Activated CD8-positive, alpha-beta T cell treated with anti-CD3 and anti-CD28 coated beads, Interleukin-2, amount 10 ng/mL, durations not matched to agents 7 days and 5 days (primary cell): ENCODE data around the gene PDHA2. TPM values are rescaled to one million over a fixed set of nuclear protein-coding genes. Genes with fewer than 3 reads are reported as not detected.

Experiments used
- ATAC-seq: fragments of 150-1000 bp; cut with Tn5 transposase; one replicate; pipeline ENCODE4 v1.10.0; 2021; ENCODE audit warnings: moderate library complexity
- CTCF ChIA-PET: fragments of 350-600 bp; sonication (Branson Sonifier 250); formaldehyde crosslinking; loops from one replicate; lab custom pipeline; 2021; ENCODE audit warnings: antibody characterized with exemption; lab: Charles Lee
- POLR2A ChIA-PET: fragments of 350-600 bp; sonication (Branson Sonifier 250); formaldehyde crosslinking; loops from one replicate; lab custom pipeline; 2021; ENCODE audit warnings: antibody characterized with exemption; lab: Charles Lee
- DNase-seq: peaks from one replicate; pipeline ENCODE4 v3.0.0-alpha.2; 2020
- H3K27ac Mint-ChIP-seq: one replicate; pipeline ENCODE4 v1.8.0; 2021; ENCODE audit warnings: mild to moderate bottlenecking, mixed read lengths
- H3K27me3 Mint-ChIP-seq: one replicate; pipeline ENCODE4 v1.8.0; 2021; ENCODE audit warnings: low read depth, mixed read lengths
- H3K36me3 Mint-ChIP-seq: one replicate; pipeline ENCODE4 v1.8.0; 2021; ENCODE audit warnings: low read depth, mixed read lengths
- H3K4me1 Mint-ChIP-seq: one replicate; pipeline ENCODE4 v1.8.0; 2021; ENCODE audit warnings: low read depth, mixed read lengths
- H3K4me3 Mint-ChIP-seq: one replicate; pipeline ENCODE4 v1.8.0; 2021; ENCODE audit warnings: mild to moderate bottlenecking, mixed read lengths
- H3K9me3 Mint-ChIP-seq: one replicate; pipeline ENCODE4 v1.8.0; 2022; ENCODE audit warnings: mixed read lengths; ENCODE audit not compliant: insufficient read depth
- total RNA-seq, 2 experiments: library from RNA; stranded (reverse); gene quantifications; one replicate each; pipeline ENCODE4 v1.2.3, GENCODE V29; 2021

PDHA2 gene
- not detected for total RNA-seq

DNA sequence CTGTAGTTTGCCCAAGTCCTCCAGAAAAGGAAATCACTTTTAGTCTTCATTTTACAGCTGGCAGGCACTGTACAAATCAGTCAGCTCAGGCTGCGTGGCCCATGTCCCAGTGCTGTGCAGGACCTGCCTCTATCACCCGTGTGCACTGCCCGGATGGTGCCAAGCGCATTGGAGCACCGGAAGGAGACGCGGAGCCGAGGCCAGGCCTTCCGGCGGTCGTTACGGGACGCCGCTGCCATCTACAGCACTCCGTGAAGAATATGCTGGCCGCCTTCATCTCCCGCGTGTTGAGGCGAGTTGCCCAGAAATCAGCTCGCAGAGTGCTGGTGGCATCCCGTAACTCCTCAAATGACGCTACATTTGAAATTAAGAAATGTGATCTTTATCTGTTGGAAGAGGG lies at the start of gene PDHA2:
Gene PDHA2, plus strand, starts transcription at position 203 of the 400 bp plus-strand sequence. Its CDS starts 58 bp downstream, at position 261.
- Mint-ChIP-seq H3K27me3 (no peaks in the 10 kb centered on the region), H3K36me3 (no peaks in the 10 kb centered on the region), H3K4me1 (no peaks in the 10 kb centered on the region), H3K4me3 (no peak within 1 kb of the TSS), H3K9me3 (no peaks in the 10 kb centered on the region), H3K27ac (no peak within 1 kb of the TSS)
- POLR2A ChIA-PET: no interaction called here
- CTCF ChIA-PET: no interaction called here
- DNase-seq (no peak), ATAC-seq (no peak)

DNA sequence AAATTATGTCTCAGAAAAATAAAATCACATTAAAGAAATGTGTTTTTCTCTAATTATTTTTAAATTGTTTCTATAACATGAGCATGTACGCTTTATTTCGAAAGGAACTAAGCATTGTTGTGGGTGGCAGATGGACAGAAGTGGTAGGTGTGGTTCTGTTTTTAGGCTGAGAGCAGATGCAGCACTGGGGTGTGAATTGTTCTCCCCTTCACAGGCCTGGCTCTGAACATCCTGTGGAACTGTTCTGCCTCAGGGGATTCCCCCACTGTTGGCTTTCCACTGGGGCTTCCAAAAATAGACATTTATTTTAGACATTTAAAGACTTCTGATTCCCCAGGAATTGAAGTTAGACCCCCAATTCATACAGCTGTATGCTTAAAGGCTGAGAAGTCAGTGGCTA lies 41.9 kb upstream of the PDHA2 start:
- no peaks in the 10 kb centered on the region for H3K4me1 Mint-ChIP-seq
- ChIA-PET CTCF (no interaction called here), POLR2A (no interaction called here)
- no peak overlapping the region for H3K4me3 Mint-ChIP-seq
- H3K27ac Mint-ChIP-seq: no peak overlapping the region
- DNase-seq (no peak), ATAC-seq (no peak)
- no peaks in the 10 kb centered on the region for H3K27me3 Mint-ChIP-seq
- no peaks in the 10 kb centered on the region for H3K36me3 Mint-ChIP-seq
- no peaks in the 10 kb centered on the region for H3K9me3 Mint-ChIP-seq

DNA sequence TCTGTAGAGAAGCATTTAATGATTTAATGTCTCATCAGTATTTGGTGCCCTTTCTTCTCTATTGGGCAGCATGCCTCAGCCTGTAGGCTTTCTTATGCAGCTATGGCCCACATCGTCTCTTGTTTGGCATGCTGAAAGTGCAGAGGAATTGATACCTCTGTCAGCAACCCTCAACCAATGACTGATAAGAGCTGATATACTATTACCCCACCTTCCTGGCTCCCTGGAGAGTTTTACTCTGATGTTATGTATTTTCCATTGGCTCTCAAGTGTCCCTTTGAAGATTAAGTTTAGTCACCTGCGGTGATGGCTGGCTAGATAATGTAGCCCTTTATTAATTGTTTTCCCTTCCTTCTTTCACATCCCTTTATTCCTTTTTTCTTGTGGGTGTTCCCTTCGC lies 41.2 kb upstream of the PDHA2 start:
- DNase-seq (no peak), ATAC-seq (no peak)
- CTCF ChIA-PET: no interaction called here
- POLR2A ChIA-PET: no interaction called here
- Mint-ChIP-seq H3K27ac (no peak overlapping the region), H3K4me1 (no peaks in the 10 kb centered on the region), H3K27me3 (no peaks in the 10 kb centered on the region), H3K4me3 (no peak overlapping the region), H3K36me3 (no peaks in the 10 kb centered on the region), H3K9me3 (no peaks in the 10 kb centered on the region)

DNA sequence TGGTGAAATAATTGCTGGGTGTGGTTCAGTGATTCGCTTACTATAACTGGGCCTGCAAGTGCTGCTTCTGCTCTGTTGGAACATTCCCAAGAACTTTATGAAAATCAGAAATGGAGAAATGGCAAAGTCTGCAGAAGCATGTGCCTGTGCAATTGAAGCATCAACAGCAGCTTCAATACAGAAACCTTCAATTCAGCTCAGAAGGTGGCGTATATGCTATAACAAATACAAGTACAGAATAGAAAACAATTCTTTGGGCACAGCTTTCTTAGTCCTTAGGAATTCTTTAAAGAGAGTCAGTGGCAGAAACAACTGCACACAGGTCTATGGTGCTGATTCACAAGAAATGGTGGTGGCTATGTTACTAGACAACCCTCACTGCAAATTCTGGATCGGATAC lies 18.0 kb upstream of the PDHA2 start:
- POLR2A ChIA-PET: no interaction called here
- no peak for ATAC-seq
- H3K27me3 Mint-ChIP-seq: no peaks in the 10 kb centered on the region
- CTCF ChIA-PET: no interaction called here
- no peak overlapping the region for H3K27ac Mint-ChIP-seq
- DNase-seq: no peak
- H3K4me1 Mint-ChIP-seq: no peaks in the 10 kb centered on the region
- no peak overlapping the region for H3K4me3 Mint-ChIP-seq
- no peaks in the 10 kb centered on the region for H3K9me3 Mint-ChIP-seq
- no peaks in the 10 kb centered on the region for H3K36me3 Mint-ChIP-seq

DNA sequence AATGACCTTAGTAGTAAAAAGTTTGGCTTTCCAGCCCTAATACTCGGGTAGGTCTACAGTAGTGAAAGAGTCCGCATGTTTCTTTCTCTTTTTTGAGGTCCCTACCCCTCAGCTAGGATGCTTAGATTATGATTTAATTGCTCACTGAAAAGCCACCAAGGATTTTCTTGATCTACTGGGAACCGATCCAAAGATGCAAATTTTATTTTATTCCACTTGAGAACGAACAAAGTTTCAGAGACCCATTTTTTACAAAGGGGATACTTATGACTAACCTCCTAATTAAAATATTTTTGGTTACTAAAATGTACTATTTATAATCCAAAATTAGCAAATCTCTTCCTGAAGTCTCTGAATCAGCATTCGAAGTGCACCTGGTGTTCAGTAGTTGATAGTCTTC lies 14.3 kb upstream of the PDHA2 start:
- ChIA-PET CTCF (no interaction called here), POLR2A (no interaction called here)
- no peaks in the 10 kb centered on the region for H3K36me3 Mint-ChIP-seq
- no peak overlapping the region for H3K4me3 Mint-ChIP-seq
- ATAC-seq (no peak), DNase-seq (no peak)
- no peaks in the 10 kb centered on the region for H3K27me3 Mint-ChIP-seq
- no peaks in the 10 kb centered on the region for H3K4me1 Mint-ChIP-seq
- no peak overlapping the region for H3K27ac Mint-ChIP-seq
- no peaks in the 10 kb centered on the region for H3K9me3 Mint-ChIP-seq

DNA sequence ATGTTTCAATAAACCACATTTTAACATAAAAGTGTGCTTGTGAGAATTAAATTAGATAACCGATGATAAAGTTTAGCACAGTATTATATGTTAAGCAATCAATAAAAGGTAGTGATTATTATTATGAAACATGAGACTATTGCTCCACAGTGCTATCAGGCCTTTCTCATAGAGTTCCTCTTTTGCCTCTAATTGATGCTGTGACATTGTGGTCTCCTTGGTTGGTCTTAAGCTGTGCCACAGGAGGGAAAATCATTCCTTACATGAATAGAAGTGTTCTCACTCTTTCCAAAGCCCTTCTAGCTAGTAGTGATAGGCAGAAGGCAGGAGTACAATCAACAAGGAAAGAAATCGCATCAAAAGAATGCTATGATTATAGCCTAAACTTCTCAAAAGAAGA lies 9.2 kb upstream of the PDHA2 start:
- Mint-ChIP-seq H3K36me3 (no peaks in the 10 kb centered on the region), H3K4me3 (no peak overlapping the region), H3K9me3 (no peaks in the 10 kb centered on the region), H3K27ac (no peak overlapping the region), H3K4me1 (no peaks in the 10 kb centered on the region), H3K27me3 (no peaks in the 10 kb centered on the region)
- POLR2A ChIA-PET: no interaction called here
- ATAC-seq (no peak), DNase-seq (no peak)
- CTCF ChIA-PET: no interaction called here

DNA sequence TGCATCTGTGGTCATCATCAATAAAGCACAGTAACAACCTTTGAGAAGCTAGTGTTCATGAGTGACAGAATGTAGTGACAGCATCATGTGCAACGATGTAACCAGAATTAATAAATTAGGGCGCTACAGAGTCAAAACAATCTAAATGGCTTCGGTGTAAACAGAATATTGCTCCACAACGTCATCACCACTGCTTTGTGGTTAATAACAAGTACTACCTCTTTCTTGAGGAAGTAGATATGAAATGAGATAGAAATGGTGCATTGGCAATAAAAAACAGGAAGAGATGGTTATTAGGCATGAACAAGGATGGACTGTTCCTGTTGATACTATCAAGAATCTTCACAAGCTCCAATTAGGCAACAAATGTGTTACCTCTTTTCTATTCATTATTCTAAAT lies 8.7 kb upstream of the PDHA2 start:
- no peak overlapping the region for H3K27ac Mint-ChIP-seq
- H3K36me3 Mint-ChIP-seq: no peaks in the 10 kb centered on the region
- no peak for ATAC-seq
- H3K27me3 Mint-ChIP-seq: no peaks in the 10 kb centered on the region
- ChIA-PET CTCF (no interaction called here), POLR2A (no interaction called here)
- DNase-seq: no peak
- H3K4me3 Mint-ChIP-seq: no peak overlapping the region
- H3K4me1 Mint-ChIP-seq: no peaks in the 10 kb centered on the region
- no peaks in the 10 kb centered on the region for H3K9me3 Mint-ChIP-seq

DNA sequence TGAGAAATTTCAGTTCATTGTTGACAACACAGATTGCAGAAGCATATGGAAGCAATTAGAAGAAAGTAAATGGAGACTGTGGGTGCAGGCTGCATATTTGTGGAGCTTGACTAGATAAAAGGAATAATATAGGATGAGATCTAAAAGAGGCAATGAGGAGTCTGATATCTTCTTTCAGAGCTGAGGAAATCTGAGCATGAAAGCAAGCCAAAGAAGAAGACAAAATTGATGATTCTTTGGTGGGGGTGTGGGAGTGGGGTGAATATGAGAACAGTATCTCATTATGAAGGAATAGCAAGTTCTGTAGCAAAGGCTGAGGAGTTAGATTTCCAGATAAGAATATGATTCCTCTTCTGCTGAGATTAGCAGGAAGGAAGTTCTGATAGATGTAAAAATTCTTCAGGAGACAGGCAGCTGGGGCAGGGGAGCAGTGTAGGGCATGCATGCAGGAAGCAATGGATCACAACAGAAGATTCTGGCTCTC lies 6.1 kb upstream of the PDHA2 start:
- H3K27me3 Mint-ChIP-seq: no peaks in the 10 kb centered on the region
- no peaks in the 10 kb centered on the region for H3K9me3 Mint-ChIP-seq
- no peaks in the 10 kb centered on the region for H3K36me3 Mint-ChIP-seq
- ChIA-PET CTCF (no interaction called here), POLR2A (no interaction called here)
- DNase-seq: no peak
- no peak for ATAC-seq
- no peak overlapping the region for H3K4me3 Mint-ChIP-seq
- no peaks in the 10 kb centered on the region for H3K4me1 Mint-ChIP-seq
- no peak overlapping the region for H3K27ac Mint-ChIP-seq

DNA sequence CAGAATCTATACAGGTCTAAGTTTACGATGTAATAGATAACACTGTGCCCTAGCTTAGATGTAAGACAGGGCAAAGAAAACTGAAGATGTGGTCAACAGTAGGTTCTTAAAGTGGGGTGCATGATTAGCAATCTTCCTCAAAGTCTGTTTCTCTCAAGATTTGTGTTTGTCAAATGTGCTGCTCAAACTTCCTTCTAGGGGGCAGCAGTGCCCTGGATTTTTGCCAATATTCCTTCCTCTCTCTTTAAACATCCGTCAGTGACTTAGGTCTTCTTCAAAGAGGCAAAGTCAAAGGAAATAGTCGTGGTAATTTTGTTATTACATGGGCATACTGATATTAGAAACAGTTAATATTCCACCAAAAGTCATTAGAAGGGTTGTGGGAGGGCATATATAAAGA lies 4.2 kb upstream of the PDHA2 start:
- DNase-seq: no peak
- H3K4me3 Mint-ChIP-seq: no peak overlapping the region
- H3K27ac Mint-ChIP-seq: no peak overlapping the region
- H3K4me1 Mint-ChIP-seq: no peaks in the 10 kb centered on the region
- ChIA-PET CTCF (no interaction called here), POLR2A (no interaction called here)
- ATAC-seq: no peak
- no peaks in the 10 kb centered on the region for H3K36me3 Mint-ChIP-seq
- H3K9me3 Mint-ChIP-seq: no peaks in the 10 kb centered on the region
- H3K27me3 Mint-ChIP-seq: no peaks in the 10 kb centered on the region

DNA sequence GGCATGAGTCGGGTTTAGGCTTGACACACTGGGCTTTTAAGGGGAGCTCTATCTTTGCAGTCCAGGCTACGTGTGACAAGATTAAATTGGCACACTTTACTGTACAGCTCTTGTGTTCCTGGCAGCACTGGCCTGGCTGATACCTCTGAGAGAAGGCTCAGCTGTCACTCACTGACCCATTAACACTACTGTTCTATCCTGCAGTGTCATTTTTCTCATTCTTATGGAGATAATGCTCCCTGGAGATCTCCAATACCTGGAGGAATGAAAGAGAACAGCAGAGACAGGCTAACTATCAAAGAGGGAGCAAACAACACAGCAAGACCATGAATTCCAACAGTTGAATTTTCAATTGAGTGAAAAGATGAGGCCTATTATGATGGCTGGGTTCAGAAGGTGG lies 1.7 kb upstream of the PDHA2 start:
- H3K36me3 Mint-ChIP-seq: no peaks in the 10 kb centered on the region
- H3K27ac Mint-ChIP-seq: no peak overlapping the region
- ChIA-PET CTCF (no interaction called here), POLR2A (no interaction called here)
- H3K4me3 Mint-ChIP-seq: no peak overlapping the region
- DNase-seq (no peak), ATAC-seq (no peak)
- no peaks in the 10 kb centered on the region for H3K4me1 Mint-ChIP-seq
- no peaks in the 10 kb centered on the region for H3K9me3 Mint-ChIP-seq
- no peaks in the 10 kb centered on the region for H3K27me3 Mint-ChIP-seq

DNA sequence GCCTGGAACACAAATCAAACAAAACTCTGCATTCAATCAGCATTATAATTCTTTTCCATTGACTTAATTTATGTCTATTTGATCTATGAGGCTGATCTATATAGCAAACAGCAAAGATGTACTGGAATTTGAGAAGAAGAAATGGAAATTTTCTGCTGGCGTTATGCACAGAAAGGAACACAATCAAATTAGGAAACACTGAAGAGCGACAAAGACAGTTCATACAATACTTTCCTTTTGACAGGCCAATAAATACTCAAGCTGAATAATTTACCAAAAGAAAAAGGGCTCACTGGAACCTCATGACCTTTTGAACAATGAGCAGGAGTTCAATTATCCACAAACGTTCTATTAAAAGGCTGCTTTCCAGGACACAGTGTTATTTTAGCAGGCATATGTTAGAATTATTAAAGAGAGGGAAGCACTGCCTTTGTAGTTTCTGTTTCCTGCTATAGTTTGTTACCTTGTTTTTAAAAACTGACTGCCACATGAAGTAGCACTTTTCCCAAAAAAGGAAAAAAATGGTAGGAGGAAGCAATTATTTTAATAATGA lies 8.1 kb downstream of the PDHA2 start:
- POLR2A ChIA-PET: no interaction called here

DNA sequence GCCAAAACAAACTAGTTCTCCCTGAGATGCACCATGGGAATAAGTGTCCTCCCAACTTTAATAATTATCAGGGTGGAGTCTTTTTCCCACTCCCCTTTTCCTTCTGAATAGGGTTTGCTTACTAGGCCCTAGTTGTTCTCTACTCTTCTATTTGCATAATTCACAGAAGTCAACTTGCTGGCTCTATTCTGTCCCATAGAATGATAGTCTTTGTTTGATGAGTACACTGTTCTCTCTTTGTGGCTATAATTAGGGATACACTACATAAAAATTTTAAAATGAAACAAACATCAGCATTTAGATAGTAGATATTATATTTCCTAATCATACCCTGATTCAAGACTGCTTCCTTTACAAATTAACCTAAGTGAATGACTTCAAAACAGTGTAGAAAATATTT lies 10.3 kb downstream of the PDHA2 start:
- Mint-ChIP-seq H3K9me3 (no peaks in the 10 kb centered on the region), H3K27ac (no peak overlapping the region), H3K4me3 (no peak overlapping the region), H3K36me3 (no peaks in the 10 kb centered on the region), H3K27me3 (no peaks in the 10 kb centered on the region), H3K4me1 (no peaks in the 10 kb centered on the region)
- ChIA-PET CTCF (no interaction called here), POLR2A (no interaction called here)
- DNase-seq: no peak
- ATAC-seq: no peak

More for the DNA sequence above, 8.1 kb downstream of the PDHA2 start:
- CTCF ChIA-PET: no interaction called here
- Mint-ChIP-seq H3K27me3 (no peaks in the 10 kb centered on the region), H3K27ac (no peak overlapping the region), H3K4me1 (no peaks in the 10 kb centered on the region), H3K36me3 (no peaks in the 10 kb centered on the region), H3K9me3 (no peaks in the 10 kb centered on the region), H3K4me3 (no peak overlapping the region)
- no peak for DNase-seq
- no peak for ATAC-seq

DNA sequence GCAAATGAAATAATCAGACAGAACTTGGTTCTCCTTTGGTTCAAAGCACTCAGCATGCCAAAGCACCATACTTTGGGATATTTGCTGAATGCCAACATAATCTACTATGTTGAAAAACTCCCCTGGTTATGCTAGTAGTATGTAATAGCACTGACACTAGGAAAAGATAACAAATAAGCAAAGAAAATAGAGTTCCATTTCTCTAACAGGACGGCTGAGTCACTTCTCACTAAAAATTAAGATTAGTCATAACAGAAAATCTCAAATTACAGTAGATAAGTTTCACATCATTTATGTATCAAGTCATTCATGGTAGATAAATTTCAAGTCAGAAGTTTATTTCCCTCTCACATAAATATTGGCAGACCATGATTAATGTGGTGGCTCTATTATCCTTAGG lies 17.9 kb downstream of the PDHA2 start:
- POLR2A ChIA-PET: no interaction called here
- ATAC-seq (no peak), DNase-seq (no peak)
- H3K27ac Mint-ChIP-seq: no peak overlapping the region
- H3K36me3 Mint-ChIP-seq: no peaks in the 10 kb centered on the region
- H3K4me1 Mint-ChIP-seq: no peaks in the 10 kb centered on the region
- H3K27me3 Mint-ChIP-seq: no peaks in the 10 kb centered on the region
- H3K4me3 Mint-ChIP-seq: no peak overlapping the region
- CTCF ChIA-PET: no interaction called here
- H3K9me3 Mint-ChIP-seq: no peaks in the 10 kb centered on the region
